ENCODE results near the gene GADD45A.

DNA sequence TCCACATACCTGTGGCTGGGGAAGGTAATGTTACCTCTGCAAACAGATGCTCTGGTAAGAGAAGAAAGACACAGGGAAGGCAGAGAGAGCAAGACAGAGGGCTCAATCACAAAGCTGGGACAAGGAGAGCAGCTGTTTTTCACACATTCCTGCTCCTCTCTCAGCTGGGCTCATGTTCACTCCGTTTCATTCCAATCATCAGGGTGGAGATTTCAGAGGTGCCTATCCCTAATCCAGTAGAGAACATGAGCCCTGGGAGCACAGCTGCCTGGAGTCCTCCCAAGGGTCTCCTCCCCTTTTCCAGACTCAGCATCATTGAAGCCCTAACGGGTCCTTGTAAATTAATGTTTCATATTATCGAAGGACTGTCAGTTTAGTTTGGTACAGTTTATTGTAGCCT, 19.4 kb downstream of the GADD45A start:
- no peak for TF ChIP-seq CTCF (IDR thresholded peaks at IDR 0.05)
- TF ChIP-seq POLR2A (IDR thresholded peaks at IDR 0.05), result no peak

Data from testis (tissue), 2 donors.